ENCODE results near the gene ANKRD34C. TPM values are rescaled to one million over a fixed set of nuclear protein-coding genes. Genes with fewer than 3 reads are reported as not detected.
A peak's percentile ranks its signal among the peaks of the same experiment; 100 is the strongest.

ANKRD34C gene
- total RNA-seq, 1 donor from 2014 or later, result 0.66 TPM

DNA sequence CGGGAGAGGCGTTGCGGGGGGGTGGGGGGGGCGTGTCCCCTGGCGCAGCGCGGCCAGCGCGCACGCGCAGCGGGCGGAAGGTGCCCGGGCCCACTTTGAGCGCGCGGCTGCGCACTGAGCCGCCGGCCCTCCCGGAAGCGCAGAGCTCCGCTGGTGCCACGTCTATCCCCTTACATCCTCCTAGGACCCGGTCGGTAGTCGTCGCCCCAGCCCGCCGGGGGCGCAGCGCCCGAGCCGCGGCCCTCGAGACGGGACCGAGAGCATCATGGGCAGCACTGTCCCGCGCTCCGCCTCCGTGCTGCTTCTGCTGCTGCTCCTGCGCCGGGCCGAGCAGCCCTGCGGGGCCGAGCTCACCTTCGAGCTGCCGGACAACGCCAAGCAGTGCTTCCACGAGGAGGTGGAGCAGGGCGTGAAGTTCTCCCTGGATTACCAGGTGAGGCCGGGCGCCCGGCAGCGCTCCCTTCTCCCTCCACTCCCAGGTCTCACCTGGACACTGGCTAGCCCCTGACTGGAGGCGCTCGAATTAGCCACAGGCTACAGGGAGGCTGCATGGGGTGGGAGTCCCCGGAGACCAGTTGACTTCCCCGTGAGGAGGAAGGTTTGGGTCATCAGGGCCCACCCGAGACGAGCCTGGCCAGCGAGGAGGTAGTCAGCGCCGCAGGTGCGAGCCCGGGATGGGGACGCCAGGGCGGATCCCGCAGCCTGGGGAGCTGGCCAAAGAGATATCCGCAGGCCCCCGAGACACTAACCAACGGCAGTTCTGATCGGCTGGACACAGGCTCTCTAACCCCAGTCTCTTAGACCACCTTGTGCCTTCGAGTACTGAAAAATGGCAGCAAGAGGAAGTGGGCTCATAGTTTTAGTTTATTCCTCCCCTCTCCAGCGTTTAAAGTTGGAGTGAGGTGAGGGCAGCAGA lies 28.7 kb downstream of the ANKRD34C start, which contains the start of gene TMED3:
Gene TMED3, plus strand, starts transcription at position 128 of the 916 bp plus-strand sequence. Its CDS starts 138 bp downstream, at position 266.
- Histone ChIP-seq H3K9me3 (replicated peaks) (no peaks in the 10 kb centered on the region), H3K4me1 (peaks cover 21% of the 10 kb centered on the region), H3K27ac (replicated peaks) (no peak within 1 kb of the TSS), H3K27me3 (ENCODE audit: low read depth) (peaks cover 43% of the 10 kb centered on the region), H3K36me3 (peaks cover 22% of the 10 kb centered on the region), H3K4me3 (peak within 1 kb of the TSS; percentile 88)
- peak; percentile 66 for DNase-seq
- intact Hi-C loops (cut with micrococcal nuclease), result no loop called here
- TF ChIP-seq, protein P1, sequence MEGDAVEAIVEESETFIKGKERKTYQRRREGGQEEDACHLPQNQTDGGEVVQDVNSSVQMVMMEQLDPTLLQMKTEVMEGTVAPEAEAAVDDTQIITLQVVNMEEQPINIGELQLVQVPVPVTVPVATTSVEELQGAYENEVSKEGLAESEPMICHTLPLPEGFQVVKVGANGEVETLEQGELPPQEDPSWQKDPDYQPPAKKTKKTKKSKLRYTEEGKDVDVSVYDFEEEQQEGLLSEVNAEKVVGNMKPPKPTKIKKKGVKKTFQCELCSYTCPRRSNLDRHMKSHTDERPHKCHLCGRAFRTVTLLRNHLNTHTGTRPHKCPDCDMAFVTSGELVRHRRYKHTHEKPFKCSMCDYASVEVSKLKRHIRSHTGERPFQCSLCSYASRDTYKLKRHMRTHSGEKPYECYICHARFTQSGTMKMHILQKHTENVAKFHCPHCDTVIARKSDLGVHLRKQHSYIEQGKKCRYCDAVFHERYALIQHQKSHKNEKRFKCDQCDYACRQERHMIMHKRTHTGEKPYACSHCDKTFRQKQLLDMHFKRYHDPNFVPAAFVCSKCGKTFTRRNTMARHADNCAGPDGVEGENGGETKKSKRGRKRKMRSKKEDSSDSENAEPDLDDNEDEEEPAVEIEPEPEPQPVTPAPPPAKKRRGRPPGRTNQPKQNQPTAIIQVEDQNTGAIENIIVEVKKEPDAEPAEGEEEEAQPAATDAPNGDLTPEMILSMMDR (IDR thresholded peaks at IDR 0.05; ENCODE audit: borderline replicate concordance), result peak; percentile 16

GRCh38 chr15:79311901-79312553 lies 29.5 kb downstream of the ANKRD34C start:
- intact Hi-C loops (cut with micrococcal nuclease), result no loop called here
- TF ChIP-seq, protein P1 (IDR thresholded peaks at IDR 0.05; ENCODE audit: borderline replicate concordance), result no peak
- Histone ChIP-seq H3K36me3 (peaks cover 22% of the 10 kb centered on the region), H3K9me3 (replicated peaks) (no peaks in the 10 kb centered on the region), H3K4me3 (peak overlapping the region; percentile 88), H3K27ac (replicated peaks) (no peak overlapping the region), H3K27me3 (ENCODE audit: low read depth) (peaks cover 43% of the 10 kb centered on the region), H3K4me1 (peaks cover 21% of the 10 kb centered on the region)
- no peak for DNase-seq

DNA sequence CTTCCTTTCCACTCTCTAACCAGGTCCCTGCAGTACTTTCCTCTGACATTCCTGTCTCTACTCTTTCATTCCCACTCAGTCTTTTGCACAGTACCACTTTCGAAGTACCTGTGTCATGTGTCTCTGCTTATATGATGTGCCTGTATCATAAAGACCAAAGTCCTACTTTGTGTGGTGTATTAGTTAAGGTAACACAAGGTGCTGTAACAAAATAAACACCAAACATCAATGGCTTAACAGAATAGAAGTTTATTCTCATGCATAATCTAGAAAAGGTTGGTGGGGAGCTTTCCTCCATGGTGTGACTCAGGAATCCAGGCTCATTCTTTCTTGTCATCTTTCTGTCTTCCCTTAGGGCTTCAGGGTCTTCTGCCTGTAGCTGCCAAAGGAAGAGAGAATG lies 31.7 kb downstream of the ANKRD34C start:
- Histone ChIP-seq H3K36me3 (peaks cover 34% of the 10 kb centered on the region), H3K27ac (replicated peaks) (no peak overlapping the region), H3K27me3 (ENCODE audit: low read depth) (peaks cover 22% of the 10 kb centered on the region), H3K9me3 (replicated peaks) (no peaks in the 10 kb centered on the region), H3K4me1 (peaks cover 21% of the 10 kb centered on the region), H3K4me3 (no peak overlapping the region)
- no peak for DNase-seq
- intact Hi-C loops (cut with micrococcal nuclease), result no loop called here
- TF ChIP-seq, protein P1 (IDR thresholded peaks at IDR 0.05; ENCODE audit: borderline replicate concordance), result no peak

GRCh38 chr15:79314811-79315210 lies 32.3 kb downstream of the ANKRD34C start:
- H3K27ac ChIP-seq (replicated peaks), result no peak overlapping the region
- peaks cover 15% of the 10 kb centered on the region for H3K27me3 ChIP-seq (ENCODE audit: low read depth)
- DNase-seq, result no peak
- H3K36me3 ChIP-seq, result peaks cover 40% of the 10 kb centered on the region
- no peak overlapping the region for H3K4me3 ChIP-seq
- TF ChIP-seq, protein P1 (IDR thresholded peaks at IDR 0.05; ENCODE audit: borderline replicate concordance), result no peak
- peaks cover 21% of the 10 kb centered on the region for H3K4me1 ChIP-seq
- H3K9me3 ChIP-seq (replicated peaks), result no peaks in the 10 kb centered on the region
- intact Hi-C loops (cut with micrococcal nuclease), result no loop called here

DNA sequence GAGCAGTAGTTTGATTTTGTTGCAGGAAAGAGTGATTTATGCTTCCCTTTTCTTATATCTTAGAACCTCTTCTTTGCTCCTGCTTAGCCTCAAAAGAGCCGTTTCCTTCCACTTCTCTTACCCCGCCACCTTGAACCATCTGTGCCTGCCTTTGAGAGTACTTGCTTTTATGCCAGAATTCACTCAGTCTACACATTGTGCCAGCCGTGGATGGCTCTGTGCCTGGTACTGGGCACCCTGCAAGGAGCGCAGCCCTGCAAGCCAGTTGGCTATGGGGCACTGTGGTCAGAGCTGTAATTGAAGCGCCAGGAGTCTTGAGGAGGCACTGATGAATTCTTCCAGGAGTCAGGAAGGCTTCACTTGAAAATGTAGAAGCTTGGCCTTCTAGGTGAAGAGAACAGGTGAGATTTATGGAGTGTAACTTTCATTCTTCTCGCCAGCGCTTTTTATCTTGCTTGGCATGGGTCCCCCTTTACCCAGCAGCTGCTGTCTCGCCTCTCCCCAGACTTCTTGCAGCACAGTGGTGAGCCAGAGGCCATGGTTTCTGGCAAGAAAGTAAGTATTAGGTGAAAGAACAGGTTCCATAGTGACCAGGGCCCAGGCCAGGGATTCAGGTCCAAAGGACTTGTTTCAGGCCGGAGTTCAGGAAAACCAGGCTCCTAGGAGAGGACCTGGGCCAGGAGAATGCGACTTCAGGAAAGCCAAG lies 33.3 kb downstream of the ANKRD34C start:
- DNase-seq, result peak; percentile 25
- H3K4me3 ChIP-seq, result no peak overlapping the region
- H3K9me3 ChIP-seq (replicated peaks), result peaks cover 5% of the 10 kb centered on the region
- TF ChIP-seq, protein P1 (IDR thresholded peaks at IDR 0.05; ENCODE audit: borderline replicate concordance), result no peak
- H3K4me1 ChIP-seq, result peaks cover 16% of the 10 kb centered on the region
- peaks cover 8% of the 10 kb centered on the region for H3K27me3 ChIP-seq (ENCODE audit: low read depth)
- H3K36me3 ChIP-seq, result peaks cover 47% of the 10 kb centered on the region
- H3K27ac ChIP-seq (replicated peaks), result no peak overlapping the region
- intact Hi-C loops (cut with micrococcal nuclease), result no loop called here
